K562 (cell line): ENCODE data around the gene AHR. TPM values are rescaled to one million over a fixed set of nuclear protein-coding genes. Genes with fewer than 3 reads are reported as not detected.
A peak's percentile ranks its signal among the peaks of the same experiment; 100 is the strongest.

Experiments used
- ATAC-seq: fragments of 200-7000 bp; cut with Tn5 transposase; 3 replicates; pipeline ENCODE4 v1.9.1; 2020; ENCODE audit warnings: moderate library complexity
- BruUV-seq: library from RNA; stranded (reverse); fragments of 400-500 nt; replicated peaks from 2 replicates; lab custom pipeline; 2021; lab: Mats Ljungman, UMichigan
- CTCF ChIA-PET: fragments of 300-600 bp; formaldehyde crosslinking; extraction: SDS; loops from one replicate; lab custom pipeline; 2021; ENCODE audit warnings: low intra/inter-chr PET ratio; lab: Yijun Ruan, JAX
- POLR2A ChIA-PET: fragments of 300-600, 350-650 bp; sonication (Branson Sonifier 250); formaldehyde crosslinking; extraction: SDS; loops from one replicate; lab custom pipeline; 2021; ENCODE audit warnings: antibody characterized with exemption, inconsistent platforms; lab: Yijun Ruan, JAX
- DNase-seq, 4 experiments: peaks; one replicate each; pipeline versions ENCODE4 v3.0.0 to v3.0.0-alpha.2; 2011 to 2018; ENCODE audit warnings: low spot score in 3 of 4, mixed read lengths in 3 of 4; ENCODE audit errors: extremely low read depth in 1 of 4
- FAIRE-seq: peaks from 2 replicates; lab custom pipeline; 2011; peaks lifted over from hg19 to GRCh38; lab: Jason Lieb, UNC
- H2AFZ ChIP-seq: 2 replicates; pipeline ENCODE4 v1.6.0; 2011; ENCODE audit warnings: low read depth, low read length, control low read depth, inconsistent platforms
- H3K27ac ChIP-seq: fragments of 200-600 bp; 3 replicates; pipeline ENCODE4 v1.8.0; 2011; ENCODE audit warnings: low read depth, mild to moderate bottlenecking, control low read depth, inconsistent platforms, low read length, moderate library complexity, mixed read lengths; ENCODE audit errors: extremely low read depth
- H3K27me3 ChIP-seq, 2 experiments: fragments of 300-600 bp in 1 of 2; 2 replicates in 1 of 2; 3 replicates in 1 of 2; pipeline versions ENCODE4 v1.6.0 to v1.8.0; 2011; ENCODE audit warnings: inconsistent platforms in 2 of 2, low read length in 2 of 2, mild to moderate bottlenecking in 1 of 2, mixed read lengths in 1 of 2, moderate library complexity in 1 of 2; ENCODE audit not compliant: control insufficient read depth in 2 of 2, insufficient read depth in 2 of 2
- H3K36me3 ChIP-seq: fragments of 300-600 bp; 3 replicates; pipeline ENCODE4 v1.8.0; 2011; ENCODE audit warnings: mild to moderate bottlenecking, low read length, inconsistent platforms; ENCODE audit not compliant: control insufficient read depth, insufficient read depth
- H3K4me1 ChIP-seq, 2 experiments: fragments of 200-600 bp in 1 of 2; replicated peaks in 1 of 2; 2 replicates in 1 of 2; 3 replicates in 1 of 2; pipeline versions ENCODE4 v1.5.1 to v1.8.0; 2011; ENCODE audit warnings: inconsistent platforms in 2 of 2, low read length in 2 of 2, mild to moderate bottlenecking in 1 of 2, mixed read lengths in 1 of 2, moderate library complexity in 1 of 2; ENCODE audit not compliant: control insufficient read depth in 2 of 2, insufficient read depth in 2 of 2
- H3K4me2 ChIP-seq: 2 replicates; pipeline ENCODE4 v1.6.1; 2011; ENCODE audit warnings: low read length, control low read depth, inconsistent platforms, mixed read lengths; ENCODE audit not compliant: insufficient read depth
- H3K4me3 ChIP-seq: fragments of 200-600 bp; sonication (generic), shearing (Covaris generic); 2 replicates; pipeline ENCODE4 v1.5.1; 2016; ENCODE audit warnings: control low read depth, inconsistent platforms
- H3K79me2 ChIP-seq: fragments of 200-600 bp; 3 replicates; pipeline ENCODE4 v1.8.0; 2011; ENCODE audit warnings: low read length, inconsistent platforms; ENCODE audit not compliant: control insufficient read depth, insufficient read depth
- H3K9ac ChIP-seq, 2 experiments: 2 replicates each; pipeline versions ENCODE4 v1.6.0 to v1.6.1; 2011; ENCODE audit warnings: low read depth in 2 of 2, low read length in 2 of 2, control low read depth in 1 of 2, inconsistent platforms in 1 of 2, mild to moderate bottlenecking in 1 of 2, mixed read lengths in 1 of 2; ENCODE audit not compliant: insufficient read depth in 1 of 2
- H3K9me1 ChIP-seq: one replicate; pipeline ENCODE4 v1.6.0; 2011; ENCODE audit warnings: inconsistent platforms, mild to moderate bottlenecking, low read length, moderate library complexity; ENCODE audit not compliant: control insufficient read depth, insufficient read depth
- H3K9me3 ChIP-seq: replicated peaks from 2 replicates; pipeline ENCODE4 v1.5.1; 2011; ENCODE audit warnings: low read depth, low read length, inconsistent platforms; ENCODE audit not compliant: control insufficient read depth, insufficient read depth
- H4K20me1 ChIP-seq: replicated peaks from 2 replicates; pipeline ENCODE4 v1.6.1; 2011; ENCODE audit warnings: low read length, inconsistent platforms, mixed read lengths; ENCODE audit not compliant: control insufficient read depth, insufficient read depth
- MAFF ChIP-seq: IDR thresholded peaks from 2 replicates; pipeline ENCODE4 v1.6.1; 2012; ENCODE audit warnings: low read length, improper control_type of control experiment
- MEIS2 ChIP-seq: fragments of 450-650 bp; IDR thresholded peaks from 2 replicates; pipeline ENCODE4 v1.6.1; 2014; ENCODE audit warnings: mild to moderate bottlenecking; ENCODE audit not compliant: partially characterized antibody
- NFYB ChIP-seq: IDR thresholded peaks from 2 replicates; pipeline ENCODE4 v1.6.1; 2011; ENCODE audit warnings: mild to moderate bottlenecking, moderate library complexity; ENCODE audit not compliant: insufficient read length; ENCODE audit errors: extremely low read depth
- SREBF1 ChIP-seq: fragments of 150-350 bp; IDR thresholded peaks from 2 replicates; pipeline ENCODE4 v1.6.1; 2014; ENCODE audit warnings: antibody characterized with exemption, low read depth, low read length, borderline replicate concordance
- TEAD4 ChIP-seq, 2 experiments: sonication (generic) in 1 of 2; formaldehyde crosslinking in 1 of 2; IDR thresholded peaks; 2 replicates each; pipeline versions ENCODE4 v1.6.1 to v1.8.0; 2012 to 2022; ENCODE audit warnings: borderline replicate concordance in 1 of 2, inconsistent platforms in 1 of 2, low read length in 1 of 2, mild to moderate bottlenecking in 1 of 2, missing genetic modification reagents in 1 of 2
- in situ Hi-C: fragments of 300-500 bp; cut with MboI; formaldehyde crosslinking; loops from 4 replicates; pipeline ENCODE4 v1.15.0; 2018; ENCODE audit warnings: inconsistent platforms, mixed read lengths
- intact Hi-C: fragments of 100-400 bp; cut with micrococcal nuclease; formaldehyde crosslinking; loops from 2 replicates; pipeline ENCODE4 v1.14.2; 2022
- polyA plus RNA-seq, 8 experiments: library from polyadenylated mRNA; depleted of rRNA in 4 of 8; stranded (reverse) in 5 of 8; unstranded in 3 of 8; fragments of >200 nt; fragmentation: Nextera tagmentation in 2 of 8; fragmentation: Illumina TruSeq in 1 of 8; extraction: Ambion mirVana in 2 of 8; extraction: Trizol in 1 of 8; gene quantifications; 2 replicates each; pipeline versions ENCODE4 v1.2.1 to v1.2.3, GENCODE V29; 2011 to 2014; ENCODE audit warnings: inconsistent platforms in 1 of 8, missing spikeins in 1 of 8
- total RNA-seq, 7 experiments: library from RNA; depleted of rRNA in 6 of 7; stranded (reverse); fragments of >200 nt in 6 of 7; fragmentation: Illumina TruSeq in 2 of 7; extraction: Trizol in 2 of 7; gene quantifications; 2 replicates each; pipeline versions ENCODE4 v1.2.1 to v1.2.3, GENCODE V29; 2011 to 2021; ENCODE audit warnings: low replicate concordance in 1 of 7
- TF ChIP-seq, protein P1 (sequence below): fragments of 450-650 bp; IDR thresholded peaks from 2 replicates; pipeline ENCODE4 v1.6.1; 2016

The AHR gene
- total and polyA plus RNA-seq, 9 of the 15 experiments (the other 6 are each of a cell fraction or from before 2014, with no cell fraction given), result 0.16 TPM; not detected in 8

DNA sequence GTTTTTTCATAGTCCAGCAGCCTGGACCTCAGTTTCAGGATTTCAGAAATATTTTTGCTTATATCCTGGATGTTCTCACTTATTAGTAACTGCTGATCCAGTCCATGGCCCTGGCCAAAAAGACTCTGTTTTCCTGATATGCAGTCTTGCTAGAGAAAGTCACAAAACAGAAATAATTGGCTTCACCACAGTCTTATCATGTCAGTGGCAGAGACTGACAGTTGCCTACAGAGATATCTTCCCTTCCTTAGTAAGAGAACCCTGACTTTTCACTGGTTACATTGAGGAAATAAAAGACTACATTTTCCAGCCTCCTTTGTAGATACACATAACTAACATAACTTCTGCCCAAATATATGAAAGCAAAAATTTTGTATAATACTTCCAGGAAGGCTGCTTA, 56.6 kb downstream of the AHR start:
- H3K36me3 ChIP-seq, result no peaks in the 10 kb centered on the region
- intact Hi-C loops (no loop called here), in situ Hi-C loops (no loop called here)
- H3K27me3 ChIP-seq, result no peaks in the 10 kb centered on the region
- no peak overlapping the region for H2AFZ ChIP-seq
- TF ChIP-seq, protein P1, sequence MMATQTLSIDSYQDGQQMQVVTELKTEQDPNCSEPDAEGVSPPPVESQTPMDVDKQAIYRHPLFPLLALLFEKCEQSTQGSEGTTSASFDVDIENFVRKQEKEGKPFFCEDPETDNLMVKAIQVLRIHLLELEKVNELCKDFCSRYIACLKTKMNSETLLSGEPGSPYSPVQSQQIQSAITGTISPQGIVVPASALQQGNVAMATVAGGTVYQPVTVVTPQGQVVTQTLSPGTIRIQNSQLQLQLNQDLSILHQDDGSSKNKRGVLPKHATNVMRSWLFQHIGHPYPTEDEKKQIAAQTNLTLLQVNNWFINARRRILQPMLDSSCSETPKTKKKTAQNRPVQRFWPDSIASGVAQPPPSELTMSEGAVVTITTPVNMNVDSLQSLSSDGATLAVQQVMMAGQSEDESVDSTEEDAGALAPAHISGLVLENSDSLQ, result peak; percentile 68
- TF ChIP-seq MAFF (no peak), NFYB (no peak), TEAD4 (IDR thresholded peaks at IDR 0.05; ENCODE audit: low read length) (peak; percentile 17; the same call in 1 of the 2 replicates), TEAD4 (CRISPR knock-in tag; IDR thresholded peaks at IDR 0.05; ENCODE audit: borderline replicate concordance) (no peak), MEIS2 (peak; percentile 17), SREBF1 (no peak)
- DNase-seq, result peak in 2 of 4 experiments; percentile 8 to 31
- POLR2A ChIA-PET, result no interaction called here
- H3K27ac ChIP-seq, result peak overlapping the region; percentile 46; the same call in 1 of the 3 replicates
- H3K9me3 ChIP-seq, result no peaks in the 10 kb centered on the region
- no TSS peak for BruUV-seq
- FAIRE-seq, result no peak
- no peaks in the 10 kb centered on the region for H3K79me2 ChIP-seq
- CTCF ChIA-PET, result no interaction called here
- no peak overlapping the region for H3K4me2 ChIP-seq
- no peak for ATAC-seq
- H3K4me3 ChIP-seq, result no peak overlapping the region
- H3K4me1 ChIP-seq, result no peaks in the 10 kb centered on the region; a peak in 1 of 5 replicates
- no peaks in the 10 kb centered on the region for H4K20me1 ChIP-seq
- H3K9ac ChIP-seq, result no peak overlapping the region
- H3K9me1 ChIP-seq, result no peaks in the 10 kb centered on the region
